ENCODE results near the gene F8A1.
"Not testable (repeated sequence)": the region's sequence is repeated elsewhere in the genome, so short reads cannot be mapped to it uniquely, and the experiment has no call there.

Gene F8A1

DNA sequence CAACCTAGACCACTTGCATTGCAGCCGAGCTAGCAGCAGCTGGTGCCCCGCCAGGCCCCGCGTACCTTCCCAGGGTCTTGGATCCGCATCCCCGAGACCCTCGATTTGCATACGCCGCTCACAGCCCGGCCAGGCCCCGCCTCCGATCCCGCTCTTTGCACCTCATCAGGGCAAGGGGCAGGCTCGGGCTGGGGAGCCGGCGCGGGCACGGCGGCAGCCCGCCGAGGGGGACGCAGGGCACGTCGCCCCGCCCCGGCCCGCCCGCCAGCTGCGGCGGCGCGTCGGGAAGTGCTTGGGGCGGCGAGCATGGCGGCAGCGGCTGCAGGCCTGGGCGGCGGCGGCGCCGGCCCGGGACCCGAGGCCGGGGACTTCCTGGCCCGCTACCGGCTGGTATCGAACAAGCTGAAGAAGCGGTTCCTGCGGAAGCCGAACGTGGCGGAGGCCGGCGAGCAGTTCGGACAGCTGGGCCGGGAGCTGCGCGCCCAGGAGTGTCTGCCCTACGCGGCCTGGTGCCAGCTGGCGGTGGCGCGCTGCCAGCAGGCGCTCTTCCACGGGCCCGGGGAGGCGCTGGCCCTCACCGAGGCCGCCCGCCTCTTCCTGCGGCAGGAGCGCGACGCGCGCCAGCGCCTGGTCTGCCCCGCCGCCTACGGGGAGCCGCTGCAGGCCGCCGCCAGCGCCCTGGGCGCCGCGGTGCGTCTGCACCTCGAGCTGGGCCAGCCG is at the start of gene F8A1:
F8A1 (plus strand) TSS at position 287 of the 720 bp plus-strand sequence; CDS start at position 307, 20 bp downstream.
- peak; percentile 18 to 37 for DNase-seq (ENCODE audit: low read depth in 2 of 2)

DNA sequence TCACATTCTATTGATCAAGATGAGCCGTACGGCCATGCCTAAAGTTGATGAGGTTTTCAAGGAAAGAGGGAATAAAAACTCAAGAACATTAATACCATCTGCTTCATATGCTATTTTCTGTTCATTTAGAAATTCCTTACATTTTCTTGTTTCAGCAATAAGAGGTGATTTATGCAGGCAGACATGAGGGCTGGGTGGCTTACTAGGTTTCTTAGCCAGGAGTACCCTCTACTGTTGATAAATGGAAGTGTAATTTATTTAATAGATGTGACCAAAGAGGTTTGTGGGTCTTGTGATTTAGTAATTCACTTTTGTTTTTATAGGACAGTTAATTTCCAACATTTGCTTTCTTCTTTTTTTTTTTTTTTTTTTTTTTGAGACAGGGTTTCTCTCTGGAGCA is 45.3 kb upstream of the F8A1 start:
- DNase-seq (ENCODE audit: low read depth in 2 of 2) = no peak

DNA sequence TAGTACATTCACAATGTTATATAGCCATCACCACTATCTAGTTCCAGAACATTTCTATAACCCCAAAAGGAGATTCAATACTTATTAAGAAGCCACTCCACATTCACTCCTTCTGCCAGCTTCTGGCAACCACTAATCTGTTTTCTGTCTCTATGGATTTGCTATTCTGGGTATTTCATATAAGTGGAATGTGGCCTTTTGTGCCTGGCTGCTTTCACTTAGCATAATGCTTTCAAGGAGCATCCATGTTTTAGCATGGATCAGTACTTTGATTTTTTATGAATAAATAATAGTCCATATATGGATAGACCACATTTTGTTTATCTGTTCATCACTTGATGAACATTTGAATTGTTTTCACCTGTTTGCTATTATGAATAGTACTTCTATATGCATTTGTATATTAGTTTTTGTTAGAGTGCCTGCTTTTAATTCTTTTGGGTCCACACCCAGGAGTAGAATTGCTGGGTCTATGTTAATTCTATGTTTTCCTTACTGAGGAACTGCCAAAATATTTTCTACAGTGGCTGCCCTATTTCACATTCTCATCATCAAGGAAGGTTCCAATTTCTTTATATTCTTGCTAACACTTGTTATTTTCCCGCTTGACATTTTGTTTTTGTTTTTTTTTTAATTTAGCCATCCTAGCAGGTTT is 35.1 kb upstream of the F8A1 start:
- no peak for DNase-seq (ENCODE audit: low read depth in 2 of 2)

DNA sequence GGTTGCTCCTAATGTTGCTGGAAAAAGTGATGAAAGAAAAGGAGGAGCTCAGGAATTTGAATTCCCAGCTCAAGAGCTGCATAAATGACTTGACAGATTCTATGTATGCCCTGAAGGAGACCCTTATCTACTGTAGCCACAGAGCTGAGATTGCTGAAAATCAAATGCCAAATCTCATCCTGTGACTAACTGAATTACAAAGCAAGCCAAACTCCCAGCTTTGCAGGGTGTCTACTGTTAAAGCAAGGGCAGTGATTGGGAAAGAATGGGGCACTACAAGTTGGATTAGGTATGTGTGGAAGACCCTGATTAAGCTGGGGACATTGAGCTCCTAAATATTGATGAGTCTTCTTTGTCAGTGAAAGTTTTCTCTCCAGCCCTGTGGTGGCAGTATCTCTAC is 30.9 kb upstream of the F8A1 start:
- no peak for DNase-seq (ENCODE audit: low read depth in 2 of 2)

DNA sequence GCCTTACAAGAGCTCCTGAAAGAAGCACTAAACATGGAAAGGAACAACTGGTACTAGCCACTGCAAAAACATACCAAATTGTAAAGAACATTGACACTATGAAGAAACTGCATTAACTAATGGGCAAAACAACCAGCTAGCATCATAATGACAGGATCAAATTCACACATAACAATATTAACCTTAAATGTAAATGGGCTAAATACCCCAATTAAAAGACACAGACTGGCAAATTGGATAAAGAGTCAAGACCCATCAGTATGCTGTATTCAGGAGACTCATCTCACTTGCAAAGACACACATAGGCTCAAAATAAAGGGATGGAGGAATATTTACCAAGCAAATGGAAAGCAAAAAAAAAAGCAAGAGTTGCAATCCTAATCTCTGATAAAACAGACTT is 17.6 kb upstream of the F8A1 start:
- DNase-seq (ENCODE audit: low read depth in 2 of 2) = not testable (repeated sequence)

DNA sequence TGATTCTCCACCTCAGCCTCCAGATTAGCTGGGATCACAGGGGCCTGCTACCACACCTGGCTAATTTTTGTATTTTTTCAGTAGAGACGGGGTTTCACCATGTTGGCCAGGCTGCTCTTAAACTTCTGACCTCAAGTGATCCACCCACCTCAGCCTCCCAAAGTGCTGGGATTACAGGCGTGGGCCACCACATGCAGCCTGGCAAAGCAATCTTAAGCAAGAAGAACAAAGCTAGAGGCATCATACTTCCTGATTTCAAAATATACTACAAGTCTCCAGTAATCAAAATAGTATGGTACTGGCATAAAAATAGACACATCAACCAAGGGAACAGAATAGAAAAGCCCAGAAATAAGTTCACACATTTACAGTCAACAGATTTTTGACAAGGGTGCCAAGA is 12.8 kb upstream of the F8A1 start:
- no peak for DNase-seq (ENCODE audit: low read depth in 2 of 2)

DNA sequence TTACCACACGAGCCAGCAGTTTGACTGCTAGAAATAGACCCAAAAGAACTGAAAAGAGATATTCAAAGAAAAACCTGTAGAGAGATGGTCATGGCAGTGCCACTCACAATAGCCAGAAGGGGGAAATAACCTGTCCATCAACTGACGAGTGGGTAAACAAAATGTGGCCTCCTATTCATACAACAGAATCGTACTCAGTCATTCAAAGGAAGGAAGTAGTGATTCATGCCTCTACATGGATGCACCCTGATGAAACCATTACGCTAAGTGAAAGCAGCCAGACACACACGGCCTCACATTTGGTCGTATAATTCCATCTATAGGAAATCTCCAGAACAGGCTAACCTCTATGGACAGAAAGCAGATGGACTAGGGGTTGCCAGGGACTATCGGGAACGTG is 2.1 kb upstream of the F8A1 start:
- not testable (repeated sequence) for DNase-seq (ENCODE audit: low read depth in 2 of 2)

DNA sequence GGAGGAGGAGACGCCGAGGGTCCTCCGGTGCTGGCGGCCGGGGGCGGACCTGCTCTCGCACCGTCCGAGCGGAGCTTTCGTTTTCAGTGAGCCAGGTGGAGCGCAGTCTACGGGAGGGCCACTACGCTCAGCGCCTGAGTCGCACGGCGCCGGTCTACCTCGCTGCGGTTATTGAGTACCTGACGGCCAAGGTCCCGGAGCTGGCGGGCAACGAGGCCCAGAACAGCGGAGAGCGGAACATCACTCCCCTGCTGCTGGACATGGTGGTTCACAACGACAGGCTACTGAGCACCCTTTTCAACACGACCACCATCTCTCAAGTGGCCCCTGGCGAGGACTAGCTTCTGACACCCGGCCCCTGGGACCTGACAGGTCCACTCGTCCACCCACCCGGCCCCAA is 1.1 kb upstream of the F8A1 start:
- not testable (repeated sequence) for DNase-seq (ENCODE audit: low read depth in 2 of 2)

DNA sequence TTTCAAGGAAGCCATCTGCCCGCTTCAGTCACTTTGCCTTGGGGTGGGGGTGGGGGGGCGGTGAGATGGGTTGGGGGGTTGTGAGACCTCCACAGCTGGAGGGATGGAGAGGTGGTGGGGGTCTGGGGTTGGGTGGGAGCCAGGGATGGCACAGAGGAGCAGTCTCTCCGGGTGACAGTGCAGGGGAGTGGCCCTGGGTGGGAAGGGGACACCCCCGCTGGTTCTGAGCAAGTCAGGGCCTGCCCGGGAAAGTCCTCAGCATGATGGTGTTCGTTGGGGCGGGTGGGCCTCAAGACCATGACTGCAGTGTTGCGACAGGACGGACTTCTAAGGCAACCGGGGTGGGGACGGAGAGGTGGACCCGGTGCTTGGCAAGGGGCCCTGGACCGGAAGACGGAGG is 606 bp upstream of the F8A1 start:
- DNase-seq (ENCODE audit: low read depth in 2 of 2) = not testable (repeated sequence)

DNA sequence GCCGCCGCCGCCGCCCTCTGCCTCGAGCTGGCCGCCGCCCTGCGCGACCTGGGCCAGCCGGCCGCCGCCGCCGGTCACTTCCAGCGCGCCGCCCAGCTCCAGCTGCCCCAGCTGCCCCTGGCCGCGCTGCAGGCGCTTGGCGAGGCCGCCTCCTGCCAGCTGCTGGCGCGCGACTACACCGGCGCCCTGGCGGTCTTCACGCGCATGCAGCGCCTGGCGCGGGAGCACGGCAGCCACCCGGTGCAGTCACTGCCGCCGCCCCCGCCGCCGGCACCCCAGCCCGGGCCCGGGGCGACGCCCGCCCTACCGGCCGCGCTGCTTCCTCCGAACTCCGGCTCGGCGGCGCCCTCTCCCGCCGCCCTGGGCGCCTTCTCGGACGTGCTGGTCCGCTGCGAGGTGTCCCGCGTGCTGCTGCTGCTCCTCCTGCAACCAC is 650 bp downstream of the F8A1 start:
- not testable (repeated sequence) for DNase-seq (ENCODE audit: low read depth in 2 of 2)

DNA sequence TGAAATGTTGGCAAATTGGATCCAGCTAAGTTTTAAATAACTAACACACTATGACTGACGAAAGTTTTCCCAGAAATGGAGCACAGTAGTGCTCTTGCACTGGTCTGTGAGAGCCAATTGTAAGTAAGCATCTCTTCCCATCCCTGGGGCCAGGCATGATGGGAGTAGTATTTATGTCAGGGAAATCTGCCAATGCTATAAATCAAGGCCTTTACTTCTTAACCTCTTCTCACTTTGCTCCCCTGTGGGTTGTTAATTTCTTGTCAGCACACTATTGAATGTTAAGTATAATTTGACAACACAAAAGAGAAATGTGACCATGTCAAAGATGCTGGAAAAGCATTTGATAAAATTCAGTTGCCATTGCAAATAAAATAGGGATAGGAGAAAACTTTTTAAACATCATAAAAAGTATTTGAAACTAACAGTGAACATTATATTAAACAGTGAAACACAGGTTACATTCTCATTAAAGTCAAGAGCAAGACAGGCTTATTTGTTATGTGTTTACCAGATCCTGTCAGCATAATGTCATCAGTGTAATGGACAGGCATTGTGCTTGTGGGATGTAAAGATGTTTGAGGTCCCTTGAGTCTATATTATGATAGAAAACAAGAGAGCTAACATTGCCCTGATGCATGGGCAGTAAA is 5.0 kb downstream of the F8A1 start:
- no peak for DNase-seq (ENCODE audit: low read depth in 2 of 2)

DNA sequence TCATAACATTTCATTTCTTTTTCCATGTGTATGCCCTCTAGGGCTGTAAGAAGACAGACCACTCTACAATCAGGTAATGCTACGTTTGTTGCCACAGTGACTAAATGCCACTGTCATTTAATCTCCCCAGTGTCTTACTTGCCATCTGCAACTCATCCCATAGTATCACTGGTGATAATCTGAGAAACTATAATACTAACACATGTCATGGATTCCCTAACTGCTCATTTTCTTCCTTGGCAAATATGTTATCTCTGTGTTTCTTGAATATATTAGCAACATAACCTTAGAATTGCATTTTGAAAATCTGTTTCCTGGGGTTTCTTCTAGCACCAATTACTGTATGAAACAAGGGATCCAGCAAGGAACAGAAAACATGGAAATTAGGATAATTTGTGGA is 6.1 kb downstream of the F8A1 start:
- DNase-seq (ENCODE audit: low read depth in 2 of 2) = no peak

DNA sequence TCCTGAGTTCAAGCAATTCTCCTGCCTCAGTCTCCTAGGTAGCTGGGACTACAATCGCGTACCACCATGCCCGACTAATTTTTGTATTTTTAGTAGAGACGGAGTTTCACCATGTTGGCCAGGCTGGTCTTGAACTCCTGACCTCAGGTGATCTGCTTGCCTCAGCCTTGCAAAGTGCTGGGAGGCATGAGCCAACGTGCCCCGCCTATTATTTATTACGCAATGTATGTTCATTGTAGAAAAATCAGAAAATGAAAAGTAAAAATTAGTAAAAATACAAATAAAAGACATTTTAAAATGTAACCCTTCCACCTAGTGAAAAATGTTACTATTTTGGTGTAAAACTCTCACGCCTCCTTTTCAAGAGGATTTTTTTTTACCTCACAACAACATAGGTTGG is 14.2 kb downstream of the F8A1 start:
- no peak for DNase-seq (ENCODE audit: low read depth in 2 of 2)

DNA sequence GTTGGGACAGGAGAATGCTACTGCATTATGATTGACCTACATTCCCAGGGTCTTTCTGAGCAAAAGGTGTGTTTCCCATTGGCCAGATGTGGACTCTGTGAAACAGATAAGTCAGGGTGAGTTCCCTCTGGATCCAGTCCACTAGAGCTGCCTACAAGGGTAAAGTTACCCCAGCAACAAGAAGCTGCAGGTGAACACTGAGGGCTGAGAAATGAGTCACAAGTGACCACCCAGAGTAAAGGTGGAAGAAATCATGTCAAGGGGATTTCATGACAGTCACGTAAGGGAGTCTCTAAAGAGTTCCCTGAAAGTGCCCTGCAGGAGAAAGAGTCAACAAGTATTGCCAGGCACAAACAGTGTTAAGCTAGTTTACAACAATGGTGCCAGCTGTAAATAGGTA is 16.3 kb downstream of the F8A1 start:
- DNase-seq (ENCODE audit: low read depth in 2 of 2) = no peak

DNA sequence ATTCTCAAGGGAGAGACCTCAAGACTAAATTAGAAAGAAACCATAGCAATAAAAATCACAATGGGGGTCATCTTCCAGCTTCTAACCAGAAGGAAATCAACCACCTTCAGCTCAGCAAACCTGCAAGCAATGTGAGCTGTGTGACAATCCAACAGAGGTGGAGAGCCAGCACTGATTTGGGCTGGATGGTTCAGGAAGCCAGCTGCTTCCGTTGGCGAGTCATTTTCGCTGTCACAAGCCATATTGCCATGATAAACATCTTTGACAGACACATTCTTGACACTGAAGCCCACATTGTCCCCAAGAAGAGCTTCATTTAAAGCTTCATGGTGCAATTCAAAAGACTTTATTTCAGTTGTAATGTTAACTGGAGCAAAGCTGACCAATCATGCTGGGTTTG is 22.7 kb downstream of the F8A1 start:
- no peak for DNase-seq (ENCODE audit: low read depth in 2 of 2)

DNA sequence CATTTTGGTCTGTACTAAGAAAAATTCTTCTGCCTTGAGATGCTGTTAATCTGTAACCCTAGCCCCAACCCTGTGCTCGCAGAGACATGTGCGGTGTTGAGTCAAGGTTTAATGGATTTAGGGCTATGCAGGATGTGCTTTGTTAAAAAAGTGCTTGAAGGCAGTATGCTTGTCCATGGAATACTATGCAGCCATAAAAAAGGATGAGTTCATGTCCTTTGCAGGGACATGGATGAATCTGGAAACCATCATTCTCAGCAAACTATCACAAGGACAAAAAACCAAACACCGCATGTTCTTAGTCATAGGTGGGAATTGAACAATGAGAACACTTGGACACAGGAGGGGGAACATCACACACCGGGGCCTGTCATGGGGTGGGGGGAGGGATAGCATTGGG is 23.9 kb downstream of the F8A1 start:
- not testable (repeated sequence) for DNase-seq (ENCODE audit: low read depth in 2 of 2)

DNA sequence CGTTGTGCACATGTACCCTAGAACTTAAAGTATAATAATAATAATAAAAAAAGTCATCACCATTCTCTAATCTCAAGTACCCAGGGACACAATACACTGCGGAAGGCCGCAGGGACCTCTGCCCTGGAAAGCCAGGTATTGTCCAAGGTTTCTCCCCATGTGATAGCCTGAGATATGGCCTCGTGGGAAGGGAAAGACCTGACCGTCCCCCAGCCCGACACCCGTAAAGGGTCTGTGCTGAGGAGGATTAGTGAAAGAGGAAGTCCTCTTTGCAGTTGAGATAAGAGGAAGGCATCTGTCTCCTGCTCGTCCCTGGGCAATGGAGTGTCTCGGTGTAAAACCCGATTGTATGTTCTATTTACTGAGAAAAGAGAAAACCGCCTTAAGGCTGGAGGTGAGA is 24.4 kb downstream of the F8A1 start:
- DNase-seq (ENCODE audit: low read depth in 2 of 2) = not testable (repeated sequence)

DNA sequence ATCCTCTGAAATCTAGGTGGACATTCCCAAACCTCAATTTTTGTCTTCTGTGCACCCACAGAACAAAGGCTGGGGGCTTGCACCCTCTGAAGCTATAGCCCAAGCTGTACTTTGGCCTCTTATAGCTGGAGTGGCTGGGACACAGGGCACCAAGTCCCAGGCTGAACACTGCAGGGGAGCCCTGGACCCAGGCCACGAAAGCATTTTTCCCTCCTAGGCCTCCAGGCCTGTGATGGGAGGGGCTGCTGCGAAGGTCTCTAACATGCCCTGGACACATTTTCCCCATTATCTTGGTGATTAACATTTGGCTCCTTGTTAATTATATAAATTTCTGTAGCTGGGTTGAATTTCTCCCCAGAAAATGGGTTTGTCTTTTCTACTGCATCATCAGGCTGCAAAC is 27.9 kb downstream of the F8A1 start:
- DNase-seq (ENCODE audit: low read depth in 2 of 2) = no peak

DNA sequence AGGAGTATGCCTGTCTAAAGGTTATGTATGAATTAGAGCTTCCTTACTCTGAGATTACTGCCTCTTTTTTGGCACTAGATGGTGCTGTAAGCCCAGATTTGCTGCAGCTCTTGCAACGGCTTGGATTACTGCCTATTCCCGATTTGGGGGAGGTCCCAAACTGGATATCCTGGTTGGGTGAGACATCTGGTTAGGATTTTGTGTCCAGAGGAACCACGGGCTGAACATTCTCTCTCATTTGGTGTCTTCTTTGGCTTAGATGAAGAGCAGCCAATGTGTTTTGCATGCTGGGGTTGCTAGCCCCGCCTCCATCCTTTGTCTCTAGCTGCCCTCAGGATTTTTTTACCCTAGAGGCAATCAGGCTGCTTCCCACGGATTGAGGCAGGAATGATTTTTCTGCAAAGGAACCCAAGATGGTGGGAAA is 31.9 kb downstream of the F8A1 start:
- no peak for DNase-seq (ENCODE audit: low read depth in 2 of 2)

DNA sequence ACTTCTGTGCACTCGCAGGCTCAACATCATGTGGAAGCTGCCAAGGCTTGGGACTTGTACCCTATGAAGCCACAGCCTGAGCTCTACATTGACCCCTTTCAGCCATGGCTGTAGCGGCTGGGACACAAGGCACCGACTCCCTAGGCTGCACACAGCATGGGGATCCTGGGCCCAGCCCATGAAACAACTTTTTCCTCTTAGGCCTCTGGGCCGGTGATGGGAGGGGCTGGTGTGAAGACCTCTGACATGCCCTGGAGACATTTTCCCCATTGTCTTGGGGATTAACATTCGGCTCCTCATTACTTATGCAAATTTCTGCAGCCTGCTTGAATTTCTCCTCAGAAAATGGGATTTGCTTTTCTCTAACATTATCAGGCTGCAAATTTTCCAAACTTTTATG is 38.6 kb downstream of the F8A1 start:
- not testable (repeated sequence) for DNase-seq (ENCODE audit: low read depth in 2 of 2)
